H1 (cell line): ENCODE results near the gene FASN. TPM values are rescaled to one million over a fixed set of nuclear protein-coding genes. Genes with fewer than 3 reads are reported as not detected.

Source experiments
- polyA plus RNA-seq, 7 experiments: library from polyadenylated mRNA; depleted of rRNA in 3 of 7; stranded (reverse) in 5 of 7; unstranded in 2 of 7; fragments of >200 nt in 5 of 7; fragments of 200-250 nt in 2 of 7; gene quantifications; 1 replicate in 5 of 7; 2 replicates in 1 of 7; 4 replicates in 1 of 7; pipeline versions ENCODE4 v1.2.1 to v1.2.3, GENCODE V29; 2011 to 2013; ENCODE audit warnings: missing spikeins in 2 of 7, mixed read lengths in 2 of 7
- total RNA-seq: library from RNA; stranded (reverse); fragmentation: NEBNext Ultra II Directional; extraction: Animal tissue kit (Norgen Biotek cat#: 25700); gene quantifications from 2 replicates; pipeline ENCODE4 v1.2.1, GENCODE V29; 2021

Gene FASN
- total and polyA plus RNA-seq, 2 of the 8 experiments (the other 6 are each of a cell fraction or from before 2014, with no cell fraction given): 143 to 561 TPM

Other genes starting within 250 kb of the FASN start
- 374 and 379 TPM in 2 replicates for gene P4HB, start 237.7 kb downstream of the FASN start, total RNA-seq
- gene P4HB, start 237.7 kb downstream of the FASN start, polyA plus RNA-seq (2011; rRNA removed): 41.4 and 66.6 TPM in 2 replicates
- 217 and 246 TPM in 2 replicates for gene ARHGDIA, start 226.9 kb downstream of the FASN start, total RNA-seq
- gene ARHGDIA, start 226.9 kb downstream of the FASN start, polyA plus RNA-seq (2011; rRNA removed): 62.4 and 155 TPM in 2 replicates
- 186 and 191 TPM in 2 replicates for gene ALYREF, start 206.7 kb downstream of the FASN start, total RNA-seq
- gene ALYREF, start 206.7 kb downstream of the FASN start, polyA plus RNA-seq (2011; rRNA removed): 83.8 and 118 TPM in 2 replicates
- 176 and 182 TPM in 2 replicates for gene ANAPC11, start 206.5 kb downstream of the FASN start, total RNA-seq
- 963 and 1,221 TPM in 2 replicates for gene ANAPC11, start 206.5 kb downstream of the FASN start, polyA plus RNA-seq (2011; rRNA removed)
- gene NPB, start 196.0 kb downstream of the FASN start, total RNA-seq: 0.80 and 1.5 TPM in 2 replicates
- 2.5 and 3.9 TPM in 2 replicates for gene NPB, start 196.0 kb downstream of the FASN start, polyA plus RNA-seq (2011; rRNA removed)
- gene PCYT2, start 186.8 kb downstream of the FASN start, total RNA-seq: 29.9 and 31.0 TPM in 2 replicates
- gene PCYT2, start 186.8 kb downstream of the FASN start, polyA plus RNA-seq (2011; rRNA removed): 31.3 and 37.7 TPM in 2 replicates
- gene SIRT7, start 180.1 kb downstream of the FASN start, total RNA-seq: 16.6 and 18.7 TPM in 2 replicates
- 5.8 and 10.3 TPM in 2 replicates for gene SIRT7, start 180.1 kb downstream of the FASN start, polyA plus RNA-seq (2011; rRNA removed)
- 26.9 and 27.7 TPM in 2 replicates for gene MAFG, start 170.5 kb downstream of the FASN start, total RNA-seq
- gene MAFG, start 170.5 kb downstream of the FASN start, polyA plus RNA-seq (2011; rRNA removed): 25.5 and 36.9 TPM in 2 replicates
- gene PYCR1, start 160.9 kb downstream of the FASN start, total RNA-seq: 127 and 145 TPM in 2 replicates
- 213 and 284 TPM in 2 replicates for gene PYCR1, start 160.9 kb downstream of the FASN start, polyA plus RNA-seq (2011; rRNA removed)
- gene MYADML2, start 151.0 kb downstream of the FASN start, total RNA-seq: 0.17 and 0.26 TPM in 2 replicates
- gene MYADML2, start 151.0 kb downstream of the FASN start, polyA plus RNA-seq (2011; rRNA removed): 0.47 TPM in 2 replicates
- gene NOTUM, start 137.0 kb downstream of the FASN start, total RNA-seq: 0.76 and 1.1 TPM in 2 replicates
- 0.45 and 1.1 TPM in 2 replicates for gene NOTUM, start 137.0 kb downstream of the FASN start, polyA plus RNA-seq (2011; rRNA removed)
- 41.8 and 43.7 TPM in 2 replicates for gene ASPSCR1, start 120.6 kb downstream of the FASN start, total RNA-seq
- gene ASPSCR1, start 120.6 kb downstream of the FASN start, polyA plus RNA-seq (2011; rRNA removed): 33.3 and 54.6 TPM in 2 replicates
- 111 and 116 TPM in 2 replicates for gene CENPX, start 75.4 kb downstream of the FASN start, total RNA-seq
- gene CENPX, start 75.4 kb downstream of the FASN start, polyA plus RNA-seq (2011; rRNA removed): 122 and 133 TPM in 2 replicates
- gene LRRC45, start 74.9 kb downstream of the FASN start, total RNA-seq: 28.2 and 29.0 TPM in 2 replicates
- 11.5 and 17.3 TPM in 2 replicates for gene LRRC45, start 74.9 kb downstream of the FASN start, polyA plus RNA-seq (2011; rRNA removed)
- 167 and 177 TPM in 2 replicates for gene RAC3, start 66.6 kb downstream of the FASN start, total RNA-seq
- gene RAC3, start 66.6 kb downstream of the FASN start, polyA plus RNA-seq (2011; rRNA removed): 299 and 520 TPM in 2 replicates
- gene DCXR, start 60.5 kb downstream of the FASN start, total RNA-seq: 96.3 and 110 TPM in 2 replicates
- 212 and 338 TPM in 2 replicates for gene DCXR, start 60.5 kb downstream of the FASN start, polyA plus RNA-seq (2011; rRNA removed)
- gene RFNG, start 46.4 kb downstream of the FASN start, total RNA-seq: 26.7 and 30.9 TPM in 2 replicates
- 28.4 and 50.3 TPM in 2 replicates for gene RFNG, start 46.4 kb downstream of the FASN start, polyA plus RNA-seq (2011; rRNA removed)
- gene GPS1, start 46.3 kb downstream of the FASN start, total RNA-seq: 153 and 157 TPM in 2 replicates
- 277 and 354 TPM in 2 replicates for gene GPS1, start 46.3 kb downstream of the FASN start, polyA plus RNA-seq (2011; rRNA removed)
- gene DUS1L, start 32.4 kb downstream of the FASN start, total RNA-seq: 68.0 and 69.1 TPM in 2 replicates
- 34.5 and 60.4 TPM in 2 replicates for gene DUS1L, start 32.4 kb downstream of the FASN start, polyA plus RNA-seq (2011; rRNA removed)
- 12.6 and 12.9 TPM in 2 replicates for gene CCDC57, start 114.6 kb upstream of the FASN start, total RNA-seq
- 8.4 and 10.1 TPM in 2 replicates for gene CCDC57, start 114.6 kb upstream of the FASN start, polyA plus RNA-seq (2011; rRNA removed)
- gene SLC16A3, start 130.8 kb upstream of the FASN start, total RNA-seq: 3.6 and 3.8 TPM in 2 replicates
- 8.7 and 12.2 TPM in 2 replicates for gene SLC16A3, start 130.8 kb upstream of the FASN start, polyA plus RNA-seq (2011; rRNA removed)
- 103 and 107 TPM in 2 replicates for gene CSNK1D, start 175.5 kb upstream of the FASN start, total RNA-seq
- 73.5 and 114 TPM in 2 replicates for gene CSNK1D, start 175.5 kb upstream of the FASN start, polyA plus RNA-seq (2011; rRNA removed)
- gene CD7, start 219.4 kb upstream of the FASN start, total RNA-seq: 0.86 and 1.3 TPM in 2 replicates
- 0.83 and 1.8 TPM in 2 replicates for gene CD7, start 219.4 kb upstream of the FASN start, polyA plus RNA-seq (2011; rRNA removed)
- gene SECTM1, start 235.5 kb upstream of the FASN start, total RNA-seq: 0.20 and 0.57 TPM in 2 replicates
- gene SECTM1, start 235.5 kb upstream of the FASN start, polyA plus RNA-seq (2011; rRNA removed): 0.46 and 0.65 TPM in 2 replicates